T-cell (primary cell): ENCODE data around the gene SAPCD2. TPM values are rescaled to one million over a fixed set of nuclear protein-coding genes. Genes with fewer than 3 reads are reported as not detected.
"Not testable (repeated sequence)": the region's sequence is repeated elsewhere in the genome, so short reads cannot be mapped to it uniquely, and the experiment has no call there.

ENCODE experiments used
- ATAC-seq, 4 experiments: fragments of 200-7000 bp in 3 of 4; fragments of 150-1000 bp in 1 of 4; cut with Tn5 transposase; replicated peaks in 1 of 4; 1 replicate in 3 of 4; 2 replicates in 1 of 4; pipeline ENCODE4 v1.10.0; 2021; ENCODE audit warnings: moderate library complexity in 3 of 4, mild to moderate bottlenecking in 2 of 4, moderate number of reproducible peaks in 1 of 4
- CTCF ChIA-PET, 2 donors: fragments of 300-600 bp; sonication (Branson Sonifier 250); formaldehyde crosslinking; loops; one replicate each; lab custom pipeline; 2022; ENCODE audit warnings: antibody characterized with exemption in 2 of 2; lab: Charles Lee
- POLR2A ChIA-PET, 2 donors: fragments of 300-600 bp; sonication (Branson Sonifier 250); formaldehyde crosslinking; loops; one replicate each; lab custom pipeline; 2022; ENCODE audit warnings: antibody characterized with exemption in 2 of 2; lab: Charles Lee
- DNase-seq, 35 experiments: peaks; one replicate each; pipeline versions ENCODE4 v3.0.0 to v3.0.0-alpha.2; 2013 to 2023
- H3K27ac ChIP-seq: one replicate; pipeline ENCODE4 v1.5.1; 2013; ENCODE audit warnings: low read length
- H3K27me3 ChIP-seq, 2 experiments: replicated peaks in 1 of 2; 1 replicate in 1 of 2; 2 replicates in 1 of 2; pipeline versions ENCODE4 v1.6.1 to v1.7.0; 2013; ENCODE audit warnings: low read length in 1 of 2, mixed read lengths in 1 of 2; ENCODE audit not compliant: control insufficient read depth in 2 of 2, insufficient read depth in 2 of 2; ENCODE audit errors: extremely low read depth in 1 of 2
- H3K36me3 ChIP-seq, 2 donors: 1 replicate in 1 of 2; 2 replicates in 1 of 2; pipeline versions ENCODE4 v1.6.1 to v1.7.0; 2013; ENCODE audit warnings: low read length in 1 of 2; ENCODE audit not compliant: control insufficient read depth in 2 of 2, insufficient read depth in 1 of 2; ENCODE audit errors: extremely low read depth in 1 of 2
- H3K4me1 ChIP-seq, 2 experiments: 1 replicate in 1 of 2; 2 replicates in 1 of 2; pipeline versions ENCODE4 v1.6.1 to v1.7.0; 2013; ENCODE audit warnings: low read length in 2 of 2, mixed read lengths in 1 of 2; ENCODE audit not compliant: insufficient read depth in 2 of 2, control insufficient read depth in 1 of 2; ENCODE audit errors: extremely low read depth in 1 of 2
- H3K4me3 ChIP-seq, 2 donors: 1 replicate in 1 of 2; 2 replicates in 1 of 2; pipeline versions ENCODE4 v1.5.1 to v1.7.0; 2013; ENCODE audit warnings: mild to moderate bottlenecking in 2 of 2, low read length in 1 of 2, moderate library complexity in 1 of 2; ENCODE audit not compliant: control insufficient read depth in 1 of 2; ENCODE audit errors: extremely low read depth in 1 of 2
- H3K9me3 ChIP-seq: 2 replicates; pipeline ENCODE4 v1.7.0; 2013
- H3K27ac Mint-ChIP-seq, 2 donors: one replicate each; pipeline ENCODE4 v1.8.0; 2020 to 2021; ENCODE audit warnings: mild to moderate bottlenecking in 2 of 2, mixed read lengths in 2 of 2
- H3K27me3 Mint-ChIP-seq, 2 donors: one replicate each; pipeline ENCODE4 v1.8.0; 2021 to 2022; ENCODE audit warnings: mixed read lengths in 2 of 2
- H3K36me3 Mint-ChIP-seq: one replicate; pipeline ENCODE4 v1.8.0; 2021; ENCODE audit warnings: mixed read lengths
- H3K4me1 Mint-ChIP-seq, 3 donors: one replicate each; pipeline ENCODE4 v1.8.0; 2020 to 2022; ENCODE audit warnings: mixed read lengths in 3 of 3, mild to moderate bottlenecking in 1 of 3
- H3K4me3 Mint-ChIP-seq, 3 donors: one replicate each; pipeline ENCODE4 v1.8.0; 2020 to 2022; ENCODE audit warnings: mild to moderate bottlenecking in 3 of 3, mixed read lengths in 3 of 3, moderate library complexity in 3 of 3
- H3K9me3 Mint-ChIP-seq, 3 donors: one replicate each; pipeline ENCODE4 v1.8.0; 2020 to 2022; ENCODE audit warnings: mixed read lengths in 3 of 3
- WGBS: methylation state at CpG from one replicate; pipeline ENCODE4 v1.1.5; 2013; ENCODE audit warnings: missing lambda C conversion rate; ENCODE audit not compliant: insufficient coverage; 5-methylcytosine and 5-hydroxymethylcytosine counted together
- total RNA-seq, 35 experiments: library from RNA in 6 of 35; stranded (reverse) in 6 of 35; fragments of 120-200 nt in 1 of 35; gene quantifications; one replicate each; pipeline versions ENCODE4 v1.2.1 to v1.2.4 and lab custom pipeline; 2013 to 2026

SAPCD2 gene
- total RNA-seq, 5 donors from 2014 or later (not counting 1 experiment from before 2014, with no cell fraction given), result 0.33 to 1.0 (median 0.83) TPM

GRCh38 chr9:137063311-137064026, 6.9 kb downstream of the SAPCD2 start:
- ATAC-seq (no peak), DNase-seq (no peak)
- POLR2A ChIA-PET, result no interaction called here

GRCh38 chr9:137062798-137063197, 7.6 kb downstream of the SAPCD2 start:
- peaks cover 0 to 10% of the 10 kb centered on the region in 2 experiments for H3K4me1 ChIP-seq
- H3K4me1 Mint-ChIP-seq, H3K27ac ChIP-seq, H3K36me3 ChIP-seq, H3K27ac Mint-ChIP-seq, H3K4me3 Mint-ChIP-seq, ATAC-seq, POLR2A ChIA-PET, H3K36me3 Mint-ChIP-seq, H3K27me3 Mint-ChIP-seq, H3K9me3 ChIP-seq, H3K27me3 ChIP-seq, DNase-seq, H3K9me3 Mint-ChIP-seq, H3K4me3 ChIP-seq: not testable (repeated sequence)
- CTCF ChIA-PET, result interaction anchor here in 1 of 2 donors (0.7 kb wide), 1 partner anchor 24 kb away, joined by 3 read pairs; no protein-coding TSS in a partner anchor
- WGBS, result 93% methylated on average over 3 of the region's 9 CpGs

More at GRCh38 chr9:137063311-137064026, 6.9 kb downstream of the SAPCD2 start:
- Mint-ChIP-seq H3K9me3 (no peaks in the 10 kb centered on the region), H3K4me1 (peaks cover 5 to 8% (median 7%) of the 10 kb centered on the region in 3 donors), H3K4me3 (no peak overlapping the region), H3K27ac (no peak overlapping the region), H3K36me3 (no peaks in the 10 kb centered on the region), H3K27me3 (peaks cover 3% of the 10 kb centered on the region in 2 donors)
- peaks cover 0 to 13% of the 10 kb centered on the region in 2 experiments for H3K27me3 ChIP-seq
- no peak overlapping the region for H3K4me3 ChIP-seq
- no peak overlapping the region for H3K27ac ChIP-seq
- CTCF ChIA-PET, result interaction anchor here (0.7 to 1.0 kb wide), 2 partner anchors 17 to 23 kb away, joined by 3 read pairs; no protein-coding TSS in a partner anchor
- WGBS, result 82% methylated on average over 24 of the region's 26 CpGs
- no peaks in the 10 kb centered on the region for H3K9me3 ChIP-seq
- H3K4me1 ChIP-seq, result peaks cover 0 to 17% of the 10 kb centered on the region in 2 experiments
- H3K36me3 ChIP-seq, result no peaks in the 10 kb centered on the region

GRCh38 chr9:137062384-137062783, 8.0 kb downstream of the SAPCD2 start:
- peaks cover 0 to 3% (median 3%) of the 10 kb centered on the region in 3 donors for H3K4me1 Mint-ChIP-seq
- Histone ChIP-seq H3K27me3 (peaks cover 0 to 8% of the 10 kb centered on the region in 2 experiments), H3K9me3 (no peaks in the 10 kb centered on the region), H3K4me3 (no peak overlapping the region), H3K27ac (no peak overlapping the region), H3K4me1 (peaks cover 0 to 7% of the 10 kb centered on the region in 2 experiments), H3K36me3 (no peaks in the 10 kb centered on the region)
- no peak overlapping the region for H3K4me3 Mint-ChIP-seq
- POLR2A ChIA-PET, result no interaction called here
- no peak overlapping the region for H3K27ac Mint-ChIP-seq
- ATAC-seq (no peak), DNase-seq (no peak)
- H3K9me3 Mint-ChIP-seq, result no peaks in the 10 kb centered on the region
- 94% methylated on average over 11 of the region's 15 CpGs for WGBS
- CTCF ChIA-PET, result no interaction called here
- H3K36me3 Mint-ChIP-seq, result no peaks in the 10 kb centered on the region
- no peaks in the 10 kb centered on the region for H3K27me3 Mint-ChIP-seq

- H3K4me3 Mint-ChIP-seq, result no peak overlapping the region
- POLR2A ChIA-PET, result no interaction called here
These were observed 11.7 kb downstream of the SAPCD2 start for GRCh38 chr9:137058521-137059234.

GRCh38 chr9:137057545-137057944, 12.8 kb downstream of the SAPCD2 start:
- Histone ChIP-seq H3K36me3 (no peaks in the 10 kb centered on the region), H3K27ac (no peak overlapping the region), H3K9me3 (no peaks in the 10 kb centered on the region), H3K4me1 (peaks cover 2 to 16% of the 10 kb centered on the region in 2 experiments), H3K27me3 (peaks cover 3 to 20% of the 10 kb centered on the region in 2 experiments), H3K4me3 (no peak overlapping the region)
- Mint-ChIP-seq H3K9me3 (no peaks in the 10 kb centered on the region), H3K4me3 (no peak overlapping the region), H3K27me3 (peaks cover 0 to 4% of the 10 kb centered on the region in 2 donors), H3K4me1 (no peaks in the 10 kb centered on the region), H3K36me3 (no peaks in the 10 kb centered on the region), H3K27ac (no peak overlapping the region)
- DNase-seq (no peak), ATAC-seq (no peak)
- ChIA-PET POLR2A (no interaction called here), CTCF (no interaction called here)
- 90% methylated on average over 14 of the region's 16 CpGs for WGBS

More at GRCh38 chr9:137058521-137059234, 11.7 kb downstream of the SAPCD2 start:
- no peak for DNase-seq
- peaks cover 2 to 12% of the 10 kb centered on the region in 2 experiments for H3K27me3 ChIP-seq
- CTCF ChIA-PET, result interaction anchor here in 1 of 2 donors (0.8 kb wide), 1 partner anchor 24 kb away, joined by 3 read pairs; no protein-coding TSS in a partner anchor
- H3K4me1 Mint-ChIP-seq, result no peaks in the 10 kb centered on the region
- H3K27me3 Mint-ChIP-seq, result no peaks in the 10 kb centered on the region
- H3K27ac Mint-ChIP-seq, result no peak overlapping the region
- peaks cover 0 to 5% of the 10 kb centered on the region in 2 experiments for H3K4me1 ChIP-seq
- no peaks in the 10 kb centered on the region for H3K36me3 ChIP-seq
- H3K27ac ChIP-seq, result no peak overlapping the region
- 73% methylated on average over 7 of the region's 9 CpGs for WGBS
- H3K4me3 ChIP-seq, result no peak overlapping the region
- no peak for ATAC-seq
- H3K9me3 ChIP-seq, result no peaks in the 10 kb centered on the region
- H3K9me3 Mint-ChIP-seq, result no peaks in the 10 kb centered on the region
- H3K36me3 Mint-ChIP-seq, result no peaks in the 10 kb centered on the region

GRCh38 chr9:137056739-137057415, 13.5 kb downstream of the SAPCD2 start:
- no peaks in the 10 kb centered on the region for H3K4me1 Mint-ChIP-seq
- no peaks in the 10 kb centered on the region for H3K9me3 Mint-ChIP-seq
- no peaks in the 10 kb centered on the region for H3K36me3 Mint-ChIP-seq
- Histone ChIP-seq H3K27ac (no peak overlapping the region), H3K9me3 (no peaks in the 10 kb centered on the region), H3K4me3 (no peak overlapping the region), H3K4me1 (peaks cover 2 to 19% of the 10 kb centered on the region in 2 experiments), H3K36me3 (no peaks in the 10 kb centered on the region), H3K27me3 (peaks cover 3 to 27% of the 10 kb centered on the region in 2 experiments)
- 93% methylated on average over 11 of the region's 17 CpGs for WGBS
- no peak overlapping the region for H3K27ac Mint-ChIP-seq
- H3K27me3 Mint-ChIP-seq, result peaks cover 0 to 10% of the 10 kb centered on the region in 2 donors
- H3K4me3 Mint-ChIP-seq, result peak overlapping the region in 1 of 3 donors; percentile 12
- POLR2A ChIA-PET, result no interaction called here
- ATAC-seq (no peak), DNase-seq (no peak)
- CTCF ChIA-PET, result interaction anchor here in 1 of 2 donors (0.7 kb wide), 1 partner anchor 31 kb away, joined by 3 read pairs; no protein-coding TSS in a partner anchor
